Fibroblast of the aortic adventitia (primary cell): ENCODE results near the gene ANKLE2. TPM values are rescaled to one million over a fixed set of nuclear protein-coding genes. Genes with fewer than 3 reads are reported as not detected.

Experiments
- DNase-seq: peaks from one replicate; pipeline ENCODE4 v3.0.0-alpha.2; 2010; ENCODE audit warnings: low read depth
- H3K4me3 ChIP-seq: 2 replicates; pipeline ENCODE4 v1.5.1; 2011; ENCODE audit warnings: low read depth, mild to moderate bottlenecking, control low read depth, low read length, moderate library complexity
- CTCF ChIP-seq: IDR thresholded peaks from 2 replicates; pipeline ENCODE4 v1.5.1; 2011; ENCODE audit warnings: mild to moderate bottlenecking, low read length, control low read depth, inconsistent platforms; ENCODE audit not compliant: insufficient read depth
- total RNA-seq: library from RNA; depleted of rRNA; stranded (reverse); fragments of >200 nt; gene quantifications from 2 replicates; pipeline ENCODE4 v1.2.3, GENCODE V29; 2012; ENCODE audit warnings: low replicate concordance

ANKLE2 gene
- total RNA-seq, 1 donor: 68.4 TPM

- H3K4me3 ChIP-seq: no peak overlapping the region
- TF ChIP-seq CTCF: no peak
- DNase-seq: no peak
Measured at GRCh38 chr12:132788375-132789098, 26.9 kb upstream of the ANKLE2 start.

- DNase-seq: no peak
- H3K4me3 ChIP-seq: no peak overlapping the region
- TF ChIP-seq CTCF: no peak
Measured at GRCh38 chr12:132787877-132788276, 26.2 kb upstream of the ANKLE2 start.

GRCh38 chr12:132786192-132786591 lies 24.6 kb upstream of the ANKLE2 start:
- DNase-seq: no peak
- H3K4me3 ChIP-seq: no peak overlapping the region
- no peak for TF ChIP-seq CTCF

GRCh38 chr12:132784580-132784979 lies 22.9 kb upstream of the ANKLE2 start:
- TF ChIP-seq CTCF: no peak
- no peak overlapping the region for H3K4me3 ChIP-seq

GRCh38 chr12:132783917-132784531 lies 22.4 kb upstream of the ANKLE2 start:
- no peak overlapping the region for H3K4me3 ChIP-seq
- DNase-seq: no peak
- TF ChIP-seq CTCF: no peak

More at GRCh38 chr12:132784580-132784979, 22.9 kb upstream of the ANKLE2 start:
- DNase-seq: no peak

GRCh38 chr12:132781938-132782337 lies 20.3 kb upstream of the ANKLE2 start:
- H3K4me3 ChIP-seq: no peak overlapping the region
- DNase-seq: no peak
- TF ChIP-seq CTCF: no peak
